ENCODE measurements around the gene ARL5C.

DNA sequence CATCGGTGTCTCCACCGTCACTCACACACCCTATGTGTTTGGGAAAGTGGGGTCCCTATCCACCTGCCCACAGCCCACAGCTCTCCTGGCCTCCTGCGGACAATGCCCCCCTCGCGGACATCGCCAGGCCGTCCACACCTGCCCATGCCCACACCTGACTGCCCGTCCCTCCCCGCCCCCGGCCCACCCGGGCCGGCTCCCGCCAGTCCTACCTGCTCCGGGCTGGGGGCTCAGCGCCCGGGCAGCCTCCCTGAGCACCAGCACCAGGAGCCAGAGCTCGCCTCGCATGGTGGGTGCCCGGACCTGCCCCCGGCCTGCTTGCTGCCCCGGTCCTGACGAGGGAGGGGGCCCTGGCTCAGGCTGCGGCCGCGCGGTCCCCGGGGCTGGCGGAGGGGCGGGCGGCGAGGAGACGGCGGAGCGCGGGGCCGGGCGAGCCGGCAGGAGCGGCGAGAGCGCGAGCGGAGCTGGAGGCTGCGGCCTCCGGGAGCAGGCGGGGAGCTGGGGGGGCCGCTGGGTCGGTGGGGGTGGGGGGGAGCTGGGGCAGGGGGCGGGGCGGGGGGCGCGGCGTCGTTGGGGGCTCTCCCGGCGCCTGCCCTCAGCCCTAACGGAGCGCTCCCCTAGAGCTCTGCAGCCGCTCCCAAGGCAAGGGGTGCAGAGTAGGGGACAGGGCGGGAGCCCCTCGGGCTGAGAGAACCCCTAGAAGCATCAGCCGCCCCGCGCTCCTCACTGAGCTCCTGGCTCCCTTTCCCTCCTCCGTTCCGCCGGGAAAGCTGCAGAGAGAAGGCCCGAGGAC is 14.6 kb downstream of the ARL5C start, which contains the start of gene PLXDC1:
- no peak for TF ChIP-seq EZH2phosphoT487 (conservative IDR thresholded peaks at IDR 0.05; ENCODE audit: low read length)
- TF ChIP-seq, protein P1, sequence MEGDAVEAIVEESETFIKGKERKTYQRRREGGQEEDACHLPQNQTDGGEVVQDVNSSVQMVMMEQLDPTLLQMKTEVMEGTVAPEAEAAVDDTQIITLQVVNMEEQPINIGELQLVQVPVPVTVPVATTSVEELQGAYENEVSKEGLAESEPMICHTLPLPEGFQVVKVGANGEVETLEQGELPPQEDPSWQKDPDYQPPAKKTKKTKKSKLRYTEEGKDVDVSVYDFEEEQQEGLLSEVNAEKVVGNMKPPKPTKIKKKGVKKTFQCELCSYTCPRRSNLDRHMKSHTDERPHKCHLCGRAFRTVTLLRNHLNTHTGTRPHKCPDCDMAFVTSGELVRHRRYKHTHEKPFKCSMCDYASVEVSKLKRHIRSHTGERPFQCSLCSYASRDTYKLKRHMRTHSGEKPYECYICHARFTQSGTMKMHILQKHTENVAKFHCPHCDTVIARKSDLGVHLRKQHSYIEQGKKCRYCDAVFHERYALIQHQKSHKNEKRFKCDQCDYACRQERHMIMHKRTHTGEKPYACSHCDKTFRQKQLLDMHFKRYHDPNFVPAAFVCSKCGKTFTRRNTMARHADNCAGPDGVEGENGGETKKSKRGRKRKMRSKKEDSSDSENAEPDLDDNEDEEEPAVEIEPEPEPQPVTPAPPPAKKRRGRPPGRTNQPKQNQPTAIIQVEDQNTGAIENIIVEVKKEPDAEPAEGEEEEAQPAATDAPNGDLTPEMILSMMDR (IDR thresholded peaks at IDR 0.05; ENCODE audit: insufficient read depth, low read length, poor library complexity, severe bottlenecking): no peak

All from SU-DHL-6 (cell line).